ENCODE measurements around the gene ORAI2.

- TF ChIP-seq POLR2A (IDR thresholded peaks at IDR 0.05) (no peak), CTCF (IDR thresholded peaks at IDR 0.05 in 8 of 11, conservative IDR thresholded peaks at IDR 0.05 in 3 of 11) (no peak), POLR2AphosphoS5 (IDR thresholded peaks at IDR 0.05) (no peak)
Observed at GRCh38 chr7:102452451-102452850, 19.1 kb downstream of the ORAI2 start.
